GM12878 (cell line): Measurements from ENCODE around the gene WWOX. TPM values are rescaled to one million over a fixed set of nuclear protein-coding genes. Genes with fewer than 3 reads are reported as not detected.

Experiments used
- ATAC-seq: fragments of 200-7000 bp; cut with Tn5 transposase; 3 replicates; pipeline ENCODE4 v1.9.1; 2020; ENCODE audit warnings: mild to moderate bottlenecking, moderate library complexity
- BruUV-seq: library from RNA; stranded (reverse); fragments of 400-500 nt; replicated peaks from 2 replicates; lab custom pipeline; 2021; lab: Mats Ljungman, UMichigan
- CTCF ChIA-PET: fragments of 300-600 bp; sonication (Branson Sonifier 250); formaldehyde crosslinking; extraction: SDS; loops from one replicate; lab custom pipeline; 2021; ENCODE audit warnings: inconsistent platforms; lab: Yijun Ruan, JAX
- POLR2A ChIA-PET: fragments of 350-600 bp; formaldehyde crosslinking; extraction: SDS; loops from one replicate; lab custom pipeline; 2021; ENCODE audit warnings: inconsistent platforms; lab: Charles Lee
- RAD21 ChIA-PET: fragments of 300-600 bp; sonication (Branson Sonifier 250); formaldehyde crosslinking; loops from one replicate; lab custom pipeline; 2023; ENCODE audit warnings: antibody characterized with exemption; ENCODE audit not compliant: unreplicated experiment; lab: Charles Lee
- SMC1A ChIA-PET: fragments of 300-600 bp; sonication (Branson Sonifier 250); formaldehyde crosslinking; loops from one replicate; lab custom pipeline; 2023; ENCODE audit not compliant: unreplicated experiment, uncharacterized antibody; lab: Charles Lee
- DNase-seq: peaks from one replicate; pipeline ENCODE4 v3.0.0-alpha.2; 2011; ENCODE audit warnings: low read depth, low spot score
- FAIRE-seq: peaks from 3 replicates; lab custom pipeline; 2011; peaks lifted over from hg19 to GRCh38; lab: Jason Lieb, UNC
- H2AFZ ChIP-seq: 2 replicates; pipeline ENCODE4 v1.6.0; 2011; ENCODE audit warnings: low read depth, low read length, control low read depth; ENCODE audit not compliant: control insufficient read depth
- H3K27ac ChIP-seq: 2 replicates; pipeline ENCODE4 v1.5.1; 2011; ENCODE audit warnings: control low read depth; ENCODE audit not compliant: control insufficient read depth, insufficient read depth
- H3K27me3 ChIP-seq, 2 experiments: replicated peaks in 1 of 2; 2 replicates each; pipeline versions ENCODE4 v1.6.0 to v1.6.1; 2011; ENCODE audit warnings: low read length in 1 of 2; ENCODE audit not compliant: control insufficient read depth in 2 of 2, insufficient read depth in 2 of 2
- H3K36me3 ChIP-seq, 2 experiments: 2 replicates each; pipeline ENCODE4 v1.5.1; 2011; ENCODE audit warnings: low read length in 1 of 2; ENCODE audit not compliant: control insufficient read depth in 2 of 2, insufficient read depth in 2 of 2
- H3K4me1 ChIP-seq: 2 replicates; pipeline ENCODE4 v1.6.1; 2011; ENCODE audit warnings: mild to moderate bottlenecking, low read length, moderate library complexity, mixed read lengths; ENCODE audit not compliant: control insufficient read depth, insufficient read depth
- H3K4me2 ChIP-seq: 2 replicates; pipeline ENCODE4 v1.6.0; 2011; ENCODE audit warnings: control low read depth; ENCODE audit not compliant: control insufficient read depth, insufficient read depth
- H3K4me3 ChIP-seq: fragments of 200-600 bp; sonication (generic); 2 replicates; pipeline ENCODE4 v1.5.1; 2016
- H3K79me2 ChIP-seq: 2 replicates; pipeline ENCODE4 v1.6.0; 2011; ENCODE audit warnings: low read length; ENCODE audit not compliant: control insufficient read depth, insufficient read depth
- H3K9ac ChIP-seq: 2 replicates; pipeline ENCODE4 v1.8.0; 2011; ENCODE audit warnings: low read length, control low read depth, mixed read lengths; ENCODE audit not compliant: control insufficient read depth, insufficient read depth
- H3K9me3 ChIP-seq: replicated peaks from 3 replicates; pipeline ENCODE4 v1.5.1; 2011; ENCODE audit warnings: mild to moderate bottlenecking, low read length; ENCODE audit not compliant: control insufficient read depth, insufficient read depth
- H4K20me1 ChIP-seq: 2 replicates; pipeline ENCODE4 v1.6.0; 2011; ENCODE audit not compliant: control insufficient read depth, insufficient read depth
- CEBPB ChIP-seq, 2 experiments: fragments of 150-350 bp in 1 of 2; IDR thresholded peaks; 2 replicates each; pipeline ENCODE4 v1.6.1; 2012 to 2014; ENCODE audit warnings: low read depth in 2 of 2, low read length in 2 of 2, borderline replicate concordance in 1 of 2, inconsistent platforms in 1 of 2
- CEBPZ ChIP-seq: fragments of 150-350 bp; IDR thresholded peaks from 2 replicates; pipeline ENCODE4 v1.6.1; 2016; ENCODE audit warnings: low read depth, low read length
- CHD2 ChIP-seq: IDR thresholded peaks from 2 replicates; pipeline ENCODE4 v1.6.1; 2011; ENCODE audit warnings: low read depth, low read length, improper control_type of control experiment, borderline replicate concordance
- ELK1 ChIP-seq: IDR thresholded peaks from 2 replicates; pipeline ENCODE4 v1.6.1; 2012; ENCODE audit warnings: low read depth, low read length, improper control_type of control experiment
- FOXK2 ChIP-seq: fragments of 450-650 bp; IDR thresholded peaks from 2 replicates; pipeline ENCODE4 v1.6.1; 2017; ENCODE audit warnings: mild to moderate bottlenecking, moderate library complexity
- HDAC6 ChIP-seq: fragments of 200-600 bp; sonication (generic); IDR thresholded peaks from one replicate; pipeline ENCODE4 v1.8.0; 2017; ENCODE audit warnings: antibody characterized with exemption; ENCODE audit not compliant: unreplicated experiment
- KLF5 ChIP-seq: fragments of 450-650 bp; IDR thresholded peaks from 2 replicates; pipeline ENCODE4 v1.6.1; 2014; ENCODE audit warnings: mild to moderate bottlenecking; ENCODE audit not compliant: partially characterized antibody
- NFXL1 ChIP-seq: fragments of 450-650 bp; IDR thresholded peaks from 2 replicates; pipeline ENCODE4 v1.6.1; 2017; ENCODE audit warnings: antibody characterized with exemption, mild to moderate bottlenecking, borderline replicate concordance
- RELB ChIP-seq: fragments of 450-650 bp; IDR thresholded peaks from 2 replicates; pipeline ENCODE4 v1.6.1; 2017; ENCODE audit warnings: low read depth, mild to moderate bottlenecking, moderate library complexity
- SIX5 ChIP-seq: IDR thresholded peaks from 2 replicates; pipeline ENCODE4 v1.6.1; 2011; ENCODE audit warnings: mild to moderate bottlenecking, low read depth, low read length, moderate library complexity; ENCODE audit not compliant: severe bottlenecking
- SMC3 ChIP-seq: IDR thresholded peaks from 2 replicates; pipeline ENCODE4 v1.6.1; 2011; ENCODE audit warnings: low read length, improper control_type of control experiment, borderline replicate concordance
- TAF1 ChIP-seq: IDR thresholded peaks from 2 replicates; pipeline ENCODE4 v1.6.1; 2011; ENCODE audit warnings: mild to moderate bottlenecking, low read depth, low read length, borderline replicate concordance
- TCF12 ChIP-seq: IDR thresholded peaks from 2 replicates; pipeline ENCODE4 v1.6.1; 2011; ENCODE audit warnings: low read depth, mild to moderate bottlenecking, low read length
- USF2 ChIP-seq: IDR thresholded peaks from 2 replicates; pipeline ENCODE4 v1.6.1; 2011; ENCODE audit warnings: low read depth, low read length, improper control_type of control experiment, borderline replicate concordance
- WGBS: methylation state at CpG from one replicate; pipeline ENCODE4 v1.1.6; 2016; ENCODE audit warnings: low lambda C conversion rate; ENCODE audit not compliant: insufficient replicate concordance, insufficient coverage; ENCODE audit errors: missing lambda C conversion rate; 5-methylcytosine and 5-hydroxymethylcytosine counted together
- in situ Hi-C: fragments of 300-500 bp; cut with MboI; formaldehyde crosslinking; loops from 9 replicates; pipeline ENCODE4 v1.14.3; 2018; ENCODE audit warnings: mixed read lengths
- intact Hi-C: fragments of 100-400 bp; cut with micrococcal nuclease; formaldehyde crosslinking; loops from one replicate; pipeline ENCODE4 v1.14.2; 2022; ENCODE audit not compliant: unreplicated experiment
- polyA plus RNA-seq, 11 experiments: library from polyadenylated mRNA; depleted of rRNA in 4 of 11; unstranded in 6 of 11; stranded (reverse) in 5 of 11; fragments of >200 nt; fragmentation: Nextera tagmentation in 4 of 11; fragmentation: Illumina TruSeq in 1 of 11; extraction: Ambion mirVana in 4 of 11; extraction: Trizol in 1 of 11; gene quantifications; 1 replicate in 1 of 11; 2 replicates in 10 of 11; pipeline versions ENCODE4 v1.2.1 to v1.2.3, GENCODE V29; 2011 to 2016; ENCODE audit warnings: inconsistent platforms in 2 of 11, missing spikeins in 2 of 11, low read depth in 1 of 11
- total RNA-seq, 4 experiments: library from RNA; depleted of rRNA in 3 of 4; stranded (reverse); fragments of >200 nt in 3 of 4; fragmentation: Illumina TruSeq in 1 of 4; extraction: Trizol in 1 of 4; gene quantifications; 2 replicates each; pipeline versions ENCODE4 v1.2.1 to v1.2.3, GENCODE V29; 2013 to 2021

WWOX gene
- total and polyA plus RNA-seq, 10 of the 15 experiments (the other 5 are each of a cell fraction or from before 2014, with no cell fraction given) = 2.8 to 24.4 (median 17.8) TPM

- H3K9ac ChIP-seq = no peak overlapping the region
- WGBS = 51% methylated on average over 6 of the region's 6 CpGs
These were observed 962.9 kb downstream of the WWOX start for GRCh38 chr16:79062336-79062735.

More at GRCh38 chr16:79062336-79062735, 962.9 kb downstream of the WWOX start:
- no peaks in the 10 kb centered on the region for H3K4me1 ChIP-seq
- H3K79me2 ChIP-seq = no peaks in the 10 kb centered on the region
- ChIA-PET CTCF (no interaction called here), POLR2A (no interaction called here), RAD21 (no interaction called here), SMC1A (interaction anchor here (0.6 kb wide), 1 partner anchor 50 kb away, joined by 3 read pairs; no protein-coding TSS in a partner anchor)
- intact Hi-C loops (no loop called here), in situ Hi-C loops (no loop called here)
- H3K4me3 ChIP-seq = no peak overlapping the region
- no peak overlapping the region for H2AFZ ChIP-seq
- H3K27me3 ChIP-seq = peaks cover 0 to 5% of the 10 kb centered on the region in 2 experiments; a peak in 1 of 4 replicates
- H3K36me3 ChIP-seq = no peaks in the 10 kb centered on the region
- H4K20me1 ChIP-seq = no peaks in the 10 kb centered on the region
- no TSS peak for BruUV-seq
- TF ChIP-seq FOXK2 (no peak), CEBPB (IDR thresholded peaks at IDR 0.05; ENCODE audit: borderline replicate concordance in 1 of 2, low read depth in 2 of 2, low read length in 2 of 2) (no peak), USF2 (no peak), CHD2 (no peak), RELB (no peak), TAF1 (no peak), ELK1 (no peak), TCF12 (no peak), SIX5 (no peak), SMC3 (no peak), CEBPZ (no peak), HDAC6 (no peak), NFXL1 (no peak), KLF5 (no peak)
- H3K9me3 ChIP-seq = no peaks in the 10 kb centered on the region
- FAIRE-seq = no peak
- H3K4me2 ChIP-seq = no peak overlapping the region
- H3K27ac ChIP-seq = no peak overlapping the region
- no peak for DNase-seq
- ATAC-seq = no peak
